MM.1S (cell line): ENCODE measurements around the gene PLCH2.

Experiments used
- DNase-seq: peaks from one replicate; pipeline ENCODE4 v3.0.0-alpha.2; 2015
- H2AFZ ChIP-seq: fragments of 300-600 bp; sonication (generic); 2 replicates; pipeline ENCODE4 v1.6.0; 2016; ENCODE audit warnings: antibody characterized with exemption, low read length
- H3F3A ChIP-seq: fragments of 300-600 bp; sonication (generic); 2 replicates; pipeline ENCODE4 v1.6.1; 2016; ENCODE audit warnings: mild to moderate bottlenecking, antibody characterized with exemption, low read length, moderate library complexity, mixed read lengths; ENCODE audit not compliant: insufficient read depth
- H3K27ac ChIP-seq: fragments of 300-600 bp; sonication (generic); 2 replicates; pipeline ENCODE4 v1.5.1; 2016; ENCODE audit warnings: mild to moderate bottlenecking, low read length
- H3K27me3 ChIP-seq: fragments of 300-600 bp; sonication (generic); replicated peaks from 2 replicates; pipeline ENCODE4 v1.6.0; 2016; ENCODE audit warnings: low read length; ENCODE audit not compliant: insufficient read depth
- H3K36me3 ChIP-seq: fragments of 300-600 bp; sonication (generic); replicated peaks from 2 replicates; pipeline ENCODE4 v1.6.1; 2016; ENCODE audit warnings: mild to moderate bottlenecking, low read length, mixed read lengths; ENCODE audit not compliant: insufficient read depth
- H3K4me1 ChIP-seq: fragments of 300-600 bp; sonication (generic); 2 replicates; pipeline ENCODE4 v1.6.1; 2016; ENCODE audit warnings: low read length, mixed read lengths
- H3K4me2 ChIP-seq: fragments of 300-600 bp; sonication (generic); 2 replicates; pipeline ENCODE4 v1.6.0; 2016; ENCODE audit warnings: low read depth, low read length
- H3K4me3 ChIP-seq: fragments of 300-600 bp; sonication (generic); 2 replicates; pipeline ENCODE4 v1.5.1; 2016; ENCODE audit warnings: low read length, mixed read lengths
- H3K79me2 ChIP-seq: fragments of 300-600 bp; sonication (generic); 2 replicates; pipeline ENCODE4 v1.6.1; 2016; ENCODE audit warnings: mixed run types, low read length, mixed read lengths
- H3K9ac ChIP-seq: fragments of 300-600 bp; sonication (generic); 2 replicates; pipeline ENCODE4 v1.6.1; 2016; ENCODE audit warnings: low read length, mixed read lengths
- H3K9me2 ChIP-seq: fragments of 300-600 bp; sonication (generic); replicated peaks from 2 replicates; pipeline ENCODE4 v1.6.1; 2016; ENCODE audit warnings: mild to moderate bottlenecking, low read length, mixed read lengths; ENCODE audit not compliant: insufficient read depth
- H3K9me3 ChIP-seq: fragments of 300-600 bp; sonication (generic); replicated peaks from 2 replicates; pipeline ENCODE4 v1.6.1; 2016; ENCODE audit warnings: mild to moderate bottlenecking, low read length, mixed read lengths; ENCODE audit not compliant: insufficient read depth
- H4K20me1 ChIP-seq: fragments of 300-600 bp; sonication (generic); 2 replicates; pipeline ENCODE4 v1.6.1; 2016; ENCODE audit warnings: mild to moderate bottlenecking, low read length, moderate library complexity, mixed read lengths; ENCODE audit not compliant: insufficient read depth
- EZH2 ChIP-seq: fragments of 300-600 bp; sonication (generic); optimal IDR thresholded peaks from 2 replicates; pipeline ENCODE3; 2017; ENCODE audit warnings: low read depth, mild to moderate bottlenecking, antibody characterized with exemption, low read length, mixed read lengths
- EZH2phosphoT487 ChIP-seq: fragments of 300-600 bp; sonication (generic); IDR thresholded peaks from 2 replicates; pipeline ENCODE4 v1.6.1; 2018; ENCODE audit warnings: antibody characterized with exemption, low read length
- TF ChIP-seq, protein P1 (sequence below): fragments of 300-600 bp; sonication (generic); IDR thresholded peaks from 2 replicates; pipeline ENCODE4 v1.5.1; 2016; ENCODE audit warnings: antibody characterized with exemption, low read length, mixed read lengths

PLCH2 gene

DNA sequence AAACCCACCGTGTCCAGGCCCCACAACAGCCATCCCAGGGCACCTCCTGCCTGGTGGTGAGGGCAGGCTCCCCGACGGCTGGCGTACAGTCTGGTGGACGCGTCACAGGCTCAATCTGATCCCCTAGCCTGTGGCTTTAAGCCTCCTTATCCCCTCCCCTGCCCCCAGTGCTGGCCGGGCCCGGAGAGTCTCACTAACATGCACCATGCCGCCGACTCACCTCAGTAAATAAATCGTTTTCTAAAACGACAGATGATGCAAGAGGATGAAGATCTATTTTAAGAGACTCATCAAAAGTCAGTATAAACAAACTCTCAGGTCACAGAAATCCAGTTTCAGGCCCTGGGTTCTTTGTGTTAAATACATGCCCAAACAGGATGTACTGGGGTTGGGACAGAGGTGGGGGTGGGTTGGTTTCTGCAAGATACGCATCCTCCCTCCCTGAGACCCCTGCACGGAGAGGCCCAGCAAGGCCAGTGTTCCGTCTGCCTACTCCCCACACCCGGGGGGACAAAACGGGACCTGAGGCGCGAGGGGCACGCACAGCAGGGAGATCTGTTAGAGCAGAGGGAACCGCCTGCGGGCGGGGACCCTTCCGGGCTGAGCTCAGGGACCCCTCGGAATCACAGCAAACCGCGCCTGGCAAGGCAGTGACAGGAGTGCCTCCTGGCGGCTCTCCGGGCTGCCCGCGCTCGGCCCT is 47.3 kb downstream of the PLCH2 start:
- H3K79me2 ChIP-seq, result peaks cover 54% of the 10 kb centered on the region
- H3K9me3 ChIP-seq, result no peaks in the 10 kb centered on the region
- no peaks in the 10 kb centered on the region; the same call in 1 of the 2 replicates for H3K36me3 ChIP-seq
- no peaks in the 10 kb centered on the region for H3K9me2 ChIP-seq
- TF ChIP-seq EZH2 (no peak), EZH2phosphoT487 (no peak)
- TF ChIP-seq, protein P1, sequence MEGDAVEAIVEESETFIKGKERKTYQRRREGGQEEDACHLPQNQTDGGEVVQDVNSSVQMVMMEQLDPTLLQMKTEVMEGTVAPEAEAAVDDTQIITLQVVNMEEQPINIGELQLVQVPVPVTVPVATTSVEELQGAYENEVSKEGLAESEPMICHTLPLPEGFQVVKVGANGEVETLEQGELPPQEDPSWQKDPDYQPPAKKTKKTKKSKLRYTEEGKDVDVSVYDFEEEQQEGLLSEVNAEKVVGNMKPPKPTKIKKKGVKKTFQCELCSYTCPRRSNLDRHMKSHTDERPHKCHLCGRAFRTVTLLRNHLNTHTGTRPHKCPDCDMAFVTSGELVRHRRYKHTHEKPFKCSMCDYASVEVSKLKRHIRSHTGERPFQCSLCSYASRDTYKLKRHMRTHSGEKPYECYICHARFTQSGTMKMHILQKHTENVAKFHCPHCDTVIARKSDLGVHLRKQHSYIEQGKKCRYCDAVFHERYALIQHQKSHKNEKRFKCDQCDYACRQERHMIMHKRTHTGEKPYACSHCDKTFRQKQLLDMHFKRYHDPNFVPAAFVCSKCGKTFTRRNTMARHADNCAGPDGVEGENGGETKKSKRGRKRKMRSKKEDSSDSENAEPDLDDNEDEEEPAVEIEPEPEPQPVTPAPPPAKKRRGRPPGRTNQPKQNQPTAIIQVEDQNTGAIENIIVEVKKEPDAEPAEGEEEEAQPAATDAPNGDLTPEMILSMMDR, result no peak
- H3K4me1 ChIP-seq, result peaks cover 13% of the 10 kb centered on the region
- H4K20me1 ChIP-seq, result peaks cover 24% of the 10 kb centered on the region; the same call in 1 of the 2 replicates
- peaks cover 15% of the 10 kb centered on the region for H3K27me3 ChIP-seq
- no peak overlapping the region for H2AFZ ChIP-seq
- H3F3A ChIP-seq, result no peaks in the 10 kb centered on the region
- H3K4me2 ChIP-seq, result no peak overlapping the region
- no peak overlapping the region for H3K27ac ChIP-seq
- no peak for DNase-seq
- H3K4me3 ChIP-seq, result no peak overlapping the region
- no peak overlapping the region for H3K9ac ChIP-seq

DNA sequence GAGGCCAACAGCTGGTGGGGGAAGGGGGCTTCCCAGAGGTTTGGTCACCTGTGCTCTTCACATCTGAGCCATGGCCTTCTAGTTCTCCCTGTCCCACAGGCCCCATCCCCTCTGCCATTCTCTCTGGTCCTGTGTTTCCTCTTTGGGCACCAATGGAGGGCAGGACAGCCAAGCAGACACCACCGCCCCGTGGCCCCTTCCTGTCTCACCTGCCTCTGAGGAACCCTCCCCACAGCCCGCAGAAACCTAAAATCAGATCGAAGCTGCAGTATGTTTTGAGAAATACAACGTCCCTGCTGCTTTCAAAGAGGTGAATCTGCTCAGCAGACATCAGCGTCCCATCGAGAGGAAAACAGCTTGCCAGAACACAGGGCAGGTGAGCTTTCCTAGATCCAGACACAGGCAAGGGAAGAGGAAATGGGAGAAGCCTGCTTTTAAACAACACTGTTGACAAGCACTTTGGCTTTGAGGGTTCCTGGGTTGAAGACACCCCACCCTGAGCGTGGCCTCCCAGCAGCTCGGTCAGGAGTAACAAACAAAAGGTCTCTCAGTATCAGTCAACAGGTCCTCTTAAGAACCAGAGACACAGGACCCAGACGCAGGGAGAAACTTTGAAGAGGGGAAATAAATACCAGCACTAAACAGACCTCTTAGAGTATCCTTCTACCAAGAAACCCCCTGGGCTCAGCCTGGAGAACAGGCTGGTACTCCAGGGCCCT is 48.0 kb downstream of the PLCH2 start:
- Histone ChIP-seq H3K36me3 (no peaks in the 10 kb centered on the region; the same call in 1 of the 2 replicates), H3K9me3 (no peaks in the 10 kb centered on the region), H3K27me3 (peaks cover 22% of the 10 kb centered on the region), H3F3A (no peaks in the 10 kb centered on the region), H3K4me3 (no peak overlapping the region), H3K79me2 (peaks cover 54% of the 10 kb centered on the region), H3K4me1 (peaks cover 13% of the 10 kb centered on the region), H3K9me2 (no peaks in the 10 kb centered on the region), H2AFZ (no peak overlapping the region), H4K20me1 (peaks cover 24% of the 10 kb centered on the region; the same call in 1 of the 2 replicates), H3K9ac (no peak overlapping the region), H3K27ac (no peak overlapping the region), H3K4me2 (no peak overlapping the region)
- TF ChIP-seq EZH2, result no peak
- TF ChIP-seq, protein P1, result no peak
- TF ChIP-seq EZH2phosphoT487, result no peak
- no peak for DNase-seq

DNA sequence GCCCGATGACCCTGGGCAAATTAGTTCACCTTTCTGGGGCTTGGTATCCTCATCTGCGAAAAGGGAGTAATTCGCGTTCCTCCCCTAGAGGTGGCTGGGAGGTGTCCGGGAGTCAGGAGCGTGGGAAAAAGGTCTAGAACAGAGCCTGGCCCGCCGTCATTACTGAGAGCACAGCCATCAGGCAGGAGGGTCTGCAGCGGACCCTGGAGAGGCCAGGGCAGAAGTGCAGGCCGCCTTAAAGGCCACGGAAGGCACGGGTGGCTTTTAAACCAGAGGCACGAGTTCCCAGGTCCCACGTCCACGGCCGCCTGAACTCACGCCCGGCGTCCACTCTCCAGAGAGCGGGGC is 49.5 kb downstream of the PLCH2 start:
- DNase-seq, result no peak
- H3K27ac ChIP-seq, result no peak overlapping the region
- peaks cover 13% of the 10 kb centered on the region for H3K4me1 ChIP-seq
- no peak overlapping the region for H2AFZ ChIP-seq
- no peaks in the 10 kb centered on the region for H3K9me3 ChIP-seq
- no peaks in the 10 kb centered on the region for H3F3A ChIP-seq
- H3K27me3 ChIP-seq, result peaks cover 31% of the 10 kb centered on the region
- peak overlapping the region; percentile 78 for H3K9ac ChIP-seq
- TF ChIP-seq, protein P1, result no peak
- TF ChIP-seq EZH2phosphoT487 (no peak), EZH2 (no peak)
- peaks cover 24% of the 10 kb centered on the region; the same call in 1 of the 2 replicates for H4K20me1 ChIP-seq
- peaks cover 54% of the 10 kb centered on the region for H3K79me2 ChIP-seq
- peak overlapping the region; percentile 95 for H3K4me2 ChIP-seq
- no peaks in the 10 kb centered on the region; the same call in 1 of the 2 replicates for H3K36me3 ChIP-seq
- H3K9me2 ChIP-seq, result no peaks in the 10 kb centered on the region
- H3K4me3 ChIP-seq, result peak overlapping the region; percentile 92
